Activated CD8-positive, alpha-beta T cell treated with anti-CD3 and anti-CD28 coated beads for 36 hours (primary cell): Measurements from ENCODE around the gene PRRC2B. TPM values are rescaled to one million over a fixed set of nuclear protein-coding genes. Genes with fewer than 3 reads are reported as not detected.
A peak's percentile ranks its signal among the peaks of the same experiment; 100 is the strongest.
"Not testable (repeated sequence)": the region's sequence is repeated elsewhere in the genome, so short reads cannot be mapped to it uniquely, and the experiment has no call there.

ENCODE experiments used
- ATAC-seq: fragments of 200-7000 bp; cut with Tn5 transposase; one replicate; pipeline ENCODE4 v1.10.0; 2021; ENCODE audit warnings: mild to moderate bottlenecking, moderate library complexity
- CTCF ChIA-PET: fragments of 350-600 bp; sonication (Branson Sonifier 250); formaldehyde crosslinking; loops from one replicate; lab custom pipeline; 2021; ENCODE audit warnings: antibody characterized with exemption; lab: Charles Lee
- POLR2A ChIA-PET: fragments of 350-600 bp; sonication (Branson Sonifier 250); formaldehyde crosslinking; loops from one replicate; lab custom pipeline; 2021; ENCODE audit warnings: antibody characterized with exemption; lab: Charles Lee
- DNase-seq: peaks from one replicate; pipeline ENCODE4 v3.0.0-alpha.2; 2020
- H3K27ac Mint-ChIP-seq: one replicate; pipeline ENCODE4 v1.8.0; 2021; ENCODE audit warnings: mild to moderate bottlenecking, mixed read lengths
- H3K27me3 Mint-ChIP-seq: one replicate; pipeline ENCODE4 v1.8.0; 2021; ENCODE audit warnings: mixed read lengths
- H3K36me3 Mint-ChIP-seq: one replicate; pipeline ENCODE4 v1.8.0; 2021; ENCODE audit warnings: low read depth, mixed read lengths
- H3K4me1 Mint-ChIP-seq: one replicate; pipeline ENCODE4 v1.8.0; 2021; ENCODE audit warnings: low read depth, mixed read lengths
- H3K4me3 Mint-ChIP-seq: one replicate; pipeline ENCODE4 v1.8.0; 2021; ENCODE audit warnings: mild to moderate bottlenecking, moderate library complexity, mixed read lengths
- H3K9me3 Mint-ChIP-seq: one replicate; pipeline ENCODE4 v1.8.0; 2021; ENCODE audit warnings: mixed read lengths
- intact Hi-C: fragments of 100-400 bp; cut with micrococcal nuclease; formaldehyde crosslinking; loops from one replicate; pipeline ENCODE4 v1.10.0; 2022
- total RNA-seq, 2 experiments: library from RNA; stranded (reverse); gene quantifications; one replicate each; pipeline ENCODE4 v1.2.3, GENCODE V29; 2021
- TF ChIP-seq, protein P1 (sequence below): fragments of 200-600 bp; IDR thresholded peaks from one replicate; pipeline ENCODE4 v1.8.0; 2022; ENCODE audit warnings: antibody characterized with exemption, mild to moderate bottlenecking

PRRC2B gene
- total RNA-seq, 2 experiments from 2014 or later: 134 to 141 TPM

DNA sequence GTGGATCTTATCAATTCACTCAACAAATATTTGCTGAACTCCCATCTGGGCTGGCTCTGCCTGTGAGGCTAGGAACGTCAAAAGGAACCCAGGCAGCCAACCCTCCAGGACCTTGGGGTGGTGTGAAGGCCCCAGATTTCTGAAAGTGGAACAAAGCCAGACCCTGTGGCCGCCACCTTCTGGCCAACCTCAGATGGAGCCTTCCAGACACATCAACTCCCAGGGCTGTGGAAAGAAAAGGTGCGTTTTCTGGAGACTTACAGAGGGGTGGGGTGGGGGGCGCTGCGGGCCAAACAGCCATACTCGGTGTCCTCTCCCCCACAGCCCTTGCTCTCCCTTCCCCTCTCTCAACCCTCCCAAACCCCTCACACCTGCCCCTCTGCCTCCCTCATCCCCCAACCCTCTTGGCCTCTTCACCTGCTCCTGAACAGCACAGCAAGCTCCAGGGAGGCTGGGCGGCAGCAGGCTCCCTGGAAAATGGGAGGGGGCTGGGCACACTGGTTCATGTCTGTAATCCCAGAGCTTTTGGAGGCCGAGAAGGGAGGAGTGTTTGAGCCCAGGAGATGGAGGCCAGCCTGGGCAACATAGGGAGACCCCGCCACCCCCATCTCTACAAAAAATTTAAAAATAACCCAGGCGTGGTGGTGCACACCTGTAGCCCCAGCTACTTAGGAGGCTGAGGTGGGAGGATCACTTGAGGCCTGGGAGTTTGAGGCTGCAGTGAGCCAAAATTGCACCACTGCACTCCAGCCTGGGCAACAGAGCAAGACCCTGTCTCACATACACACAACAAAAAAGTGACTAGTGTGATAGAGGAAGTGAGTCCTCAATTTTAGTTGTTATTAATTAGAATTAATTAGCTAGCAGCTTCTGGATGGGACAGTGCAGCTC is 45.0 kb upstream of the PRRC2B start:
- ChIA-PET POLR2A (interaction anchor here (1.2 to 1.5 kb wide), 3 partner anchors 12 to 224 kb away, joined by 3 to 4 read pairs (median 4); partner anchors contain the start of gene NUP214), CTCF (interaction anchor here (0.6 to 4.1 kb wide), 52 partner anchors 8 to 408 kb away, joined by 3 to 30 read pairs (median 4); partner anchors contain the start of genes NUP214 and POMT1)
- Mint-ChIP-seq H3K9me3 (no peaks in the 10 kb centered on the region), H3K4me1 (peaks cover 7% of the 10 kb centered on the region), H3K27ac (no peak overlapping the region), H3K27me3 (no peaks in the 10 kb centered on the region), H3K36me3 (no peaks in the 10 kb centered on the region), H3K4me3 (no peak overlapping the region)
- intact Hi-C loops: no loop called here
- DNase-seq (no peak), ATAC-seq (no peak)
- TF ChIP-seq, protein P1, sequence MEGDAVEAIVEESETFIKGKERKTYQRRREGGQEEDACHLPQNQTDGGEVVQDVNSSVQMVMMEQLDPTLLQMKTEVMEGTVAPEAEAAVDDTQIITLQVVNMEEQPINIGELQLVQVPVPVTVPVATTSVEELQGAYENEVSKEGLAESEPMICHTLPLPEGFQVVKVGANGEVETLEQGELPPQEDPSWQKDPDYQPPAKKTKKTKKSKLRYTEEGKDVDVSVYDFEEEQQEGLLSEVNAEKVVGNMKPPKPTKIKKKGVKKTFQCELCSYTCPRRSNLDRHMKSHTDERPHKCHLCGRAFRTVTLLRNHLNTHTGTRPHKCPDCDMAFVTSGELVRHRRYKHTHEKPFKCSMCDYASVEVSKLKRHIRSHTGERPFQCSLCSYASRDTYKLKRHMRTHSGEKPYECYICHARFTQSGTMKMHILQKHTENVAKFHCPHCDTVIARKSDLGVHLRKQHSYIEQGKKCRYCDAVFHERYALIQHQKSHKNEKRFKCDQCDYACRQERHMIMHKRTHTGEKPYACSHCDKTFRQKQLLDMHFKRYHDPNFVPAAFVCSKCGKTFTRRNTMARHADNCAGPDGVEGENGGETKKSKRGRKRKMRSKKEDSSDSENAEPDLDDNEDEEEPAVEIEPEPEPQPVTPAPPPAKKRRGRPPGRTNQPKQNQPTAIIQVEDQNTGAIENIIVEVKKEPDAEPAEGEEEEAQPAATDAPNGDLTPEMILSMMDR: no peak

DNA sequence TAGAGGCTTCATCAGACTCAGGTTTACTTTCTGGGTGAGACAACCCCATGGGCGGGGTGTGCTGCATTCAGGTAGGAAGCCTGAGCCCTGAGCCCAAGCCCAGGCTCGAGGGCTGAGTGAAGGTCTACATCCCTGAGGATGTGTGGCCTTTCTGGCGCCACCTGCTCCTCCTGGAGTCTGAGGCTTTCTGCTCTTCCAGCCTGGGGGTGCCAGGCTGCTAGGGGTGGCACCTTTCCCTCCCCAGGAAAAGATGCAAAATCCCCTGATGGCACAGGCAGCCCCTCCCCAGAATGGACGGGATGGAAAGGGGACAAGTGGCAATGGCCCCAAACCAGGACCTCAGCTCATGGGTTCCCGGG is 44.4 kb upstream of the PRRC2B start:
- H3K9me3 Mint-ChIP-seq: no peaks in the 10 kb centered on the region
- intact Hi-C loops: no loop called here
- no peaks in the 10 kb centered on the region for H3K27me3 Mint-ChIP-seq
- H3K4me3 Mint-ChIP-seq: no peak overlapping the region
- ATAC-seq (no peak), DNase-seq (no peak)
- no peaks in the 10 kb centered on the region for H3K36me3 Mint-ChIP-seq
- ChIA-PET CTCF (interaction anchor here (0.6 to 4.1 kb wide), 58 partner anchors 9 to 407 kb away, joined by 3 to 30 read pairs (median 4); partner anchors contain the start of genes NUP214 and POMT1), POLR2A (interaction anchor here (1.0 to 1.5 kb wide), 5 partner anchors 13 to 224 kb away, joined by 3 to 4 read pairs (median 4); partner anchors contain the start of gene NUP214)
- TF ChIP-seq, protein P1: no peak
- H3K27ac Mint-ChIP-seq: no peak overlapping the region
- H3K4me1 Mint-ChIP-seq: peaks cover 7% of the 10 kb centered on the region

DNA sequence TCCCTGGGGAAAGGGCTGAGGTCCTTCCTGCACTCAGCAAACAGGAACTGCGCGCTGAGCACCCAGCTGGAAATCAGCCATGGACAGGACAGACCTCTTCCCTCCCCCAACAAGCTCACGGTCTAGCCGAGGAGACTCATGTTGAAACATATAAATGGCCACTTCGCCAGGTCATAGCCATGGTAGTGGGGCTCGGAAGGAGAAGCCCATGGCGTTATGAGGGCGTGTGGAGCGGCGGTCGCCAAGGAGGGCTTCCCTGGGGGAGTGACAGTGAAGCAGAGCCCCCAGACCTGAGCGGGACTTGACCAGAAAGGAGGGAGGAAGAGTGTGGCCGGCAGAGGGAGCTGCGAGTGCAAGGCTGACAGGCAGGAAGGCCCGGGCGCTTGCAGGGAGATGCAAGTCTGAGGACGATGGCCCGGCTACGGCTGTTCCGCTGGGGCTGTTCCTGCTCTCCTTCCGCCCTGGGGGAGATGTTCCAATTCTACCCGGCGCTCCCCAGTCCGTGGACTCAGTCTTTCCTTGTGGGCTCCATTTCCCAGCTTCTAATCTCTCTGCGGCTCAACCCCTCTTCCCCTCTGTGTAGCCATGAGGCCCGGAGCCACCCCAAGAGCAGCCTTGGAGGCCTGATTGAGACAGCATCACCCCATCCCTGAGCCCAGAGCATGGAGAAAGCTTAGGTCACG is 43.9 kb upstream of the PRRC2B start:
- Mint-ChIP-seq H3K4me3 (peak overlapping the region; percentile 38), H3K27me3 (no peaks in the 10 kb centered on the region), H3K27ac (peak overlapping the region; percentile 69), H3K36me3 (no peaks in the 10 kb centered on the region), H3K4me1 (peaks cover 7% of the 10 kb centered on the region), H3K9me3 (no peaks in the 10 kb centered on the region)
- DNase-seq (peak; percentile 95), ATAC-seq (peak; percentile 99)
- POLR2A ChIA-PET: interaction anchor here (0.7 to 1.6 kb wide), 9 partner anchors 13 to 225 kb away, joined by 3 to 8 read pairs (median 4); partner anchors contain the start of gene NUP214
- CTCF ChIA-PET: interaction anchor here (0.6 to 4.1 kb wide), 62 partner anchors 9 to 407 kb away, joined by 3 to 30 read pairs (median 4); partner anchors contain the start of genes NUP214 and POMT1
- TF ChIP-seq, protein P1: peak; percentile 81
- intact Hi-C loops: no loop called here

DNA sequence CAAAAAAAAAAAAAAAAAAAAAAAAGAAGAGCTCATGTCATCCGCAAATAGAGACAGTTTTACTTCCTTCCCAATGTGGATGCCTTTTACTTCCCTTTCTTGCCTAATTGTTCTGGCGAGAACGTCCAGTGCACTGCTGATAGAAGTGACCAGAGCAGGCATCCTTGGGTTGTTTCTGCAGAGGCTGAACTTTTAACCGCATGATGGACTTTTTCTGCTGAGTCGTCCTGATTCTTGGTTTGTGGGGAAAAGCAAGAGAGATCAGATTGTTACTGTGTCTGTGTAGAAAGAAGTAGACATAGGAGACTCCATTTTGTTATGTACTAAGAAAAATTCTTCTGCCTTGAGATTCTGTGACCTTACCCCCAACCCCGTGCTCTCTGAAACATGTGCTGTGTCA is 37.4 kb upstream of the PRRC2B start:
- H3K36me3 Mint-ChIP-seq, H3K27ac Mint-ChIP-seq, H3K9me3 Mint-ChIP-seq, H3K27me3 Mint-ChIP-seq, ATAC-seq, H3K4me3 Mint-ChIP-seq, intact Hi-C loops, DNase-seq: not testable (repeated sequence)
- ChIA-PET POLR2A (interaction anchor here (0.6 kb wide), 1 partner anchor 143 kb away, joined by 3 read pairs; no protein-coding TSS in a partner anchor), CTCF (interaction anchor here (1.0 kb wide), 1 partner anchor 20 kb away, joined by 3 read pairs; no protein-coding TSS in a partner anchor)
- H3K4me1 Mint-ChIP-seq: peaks cover 19% of the 10 kb centered on the region

DNA sequence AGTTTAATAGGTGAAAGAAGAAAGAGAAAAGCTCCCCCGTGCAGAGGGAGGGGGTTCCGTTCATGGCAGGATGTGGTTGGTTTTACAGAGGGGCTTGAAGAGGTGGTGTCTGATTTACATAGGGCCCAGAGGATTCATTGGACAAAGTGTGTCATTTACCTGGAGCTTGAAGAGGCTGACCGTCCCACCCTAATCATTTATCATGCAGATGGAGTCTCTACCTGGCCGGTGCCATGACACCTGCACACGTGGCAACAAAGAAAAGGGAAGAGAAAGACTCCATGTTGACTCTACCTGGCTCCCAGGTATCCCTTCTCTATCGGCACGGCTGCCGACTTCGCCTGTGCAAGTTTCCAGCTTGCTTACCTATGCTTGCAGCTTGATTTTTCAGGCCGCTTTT is 35.3 kb upstream of the PRRC2B start:
- Mint-ChIP-seq H3K27me3 (no peaks in the 10 kb centered on the region), H3K27ac (peak overlapping the region; percentile 71), H3K4me1 (peaks cover 23% of the 10 kb centered on the region), H3K36me3 (no peaks in the 10 kb centered on the region), H3K4me3 (peak overlapping the region; percentile 47), H3K9me3 (no peaks in the 10 kb centered on the region)
- DNase-seq: peak; percentile 8
- peak; percentile 34 for ATAC-seq
- TF ChIP-seq, protein P1: no peak
- ChIA-PET POLR2A (interaction anchor here (0.7 to 2.9 kb wide), 4 partner anchors 14 to 140 kb away, joined by 3 to 13 read pairs (median 4); no protein-coding TSS in a partner anchor), CTCF (interaction anchor here (0.9 to 6.6 kb wide), 3 partner anchors 8 to 201 kb away, joined by 4 to 26 read pairs (median 4); no protein-coding TSS in a partner anchor)
- intact Hi-C loops: no loop called here
